ENCODE measurements around the gene PRDM11. TPM values are rescaled to one million over a fixed set of nuclear protein-coding genes. Genes with fewer than 3 reads are reported as not detected.

The PRDM11 gene
- total RNA-seq, 6 experiments from 2014 or later: 1.4 to 4.1 (median 3.8) TPM

- intact Hi-C loops (cut with DNase I): no loop called here
- WGBS (ENCODE audit: insufficient coverage, low coverage, low lambda C conversion rate, missing lambda C conversion rate): 60% methylated on average over 2 of the region's 11 CpGs
- H3K36me3 ChIP-seq: no peaks in the 10 kb centered on the region
- H3K4me1 ChIP-seq: no peaks in the 10 kb centered on the region
- no peaks in the 10 kb centered on the region for H3K9me3 ChIP-seq
- no peak for DNase-seq
- ATAC-seq: peak in 1 of 4 donors; percentile 14
- H3K27ac ChIP-seq: no peak overlapping the region
- H3K4me3 ChIP-seq: no peak overlapping the region
- no peaks in the 10 kb centered on the region for H3K27me3 ChIP-seq
- TF ChIP-seq POLR2A (IDR thresholded peaks at IDR 0.05): no peak
- no peak for TF ChIP-seq CTCF (IDR thresholded peaks at IDR 0.05)
Observed at GRCh38 chr11:45224766-45225165, 78.3 kb downstream of the PRDM11 start.

GRCh38 chr11:45225277-45225676 is 78.8 kb downstream of the PRDM11 start:
- TF ChIP-seq CTCF (IDR thresholded peaks at IDR 0.05): no peak
- TF ChIP-seq POLR2A (IDR thresholded peaks at IDR 0.05): no peak

GRCh38 chr11:45225961-45226871 is 79.8 kb downstream of the PRDM11 start:
- TF ChIP-seq POLR2A (IDR thresholded peaks at IDR 0.05) (no peak), CTCF (IDR thresholded peaks at IDR 0.05) (no peak)
- ATAC-seq (no peak), DNase-seq (no peak)
- no peaks in the 10 kb centered on the region for H3K27me3 ChIP-seq
- no peaks in the 10 kb centered on the region for H3K9me3 ChIP-seq
- H3K27ac ChIP-seq: no peak overlapping the region
- intact Hi-C loops (cut with DNase I): no loop called here
- H3K4me1 ChIP-seq: no peaks in the 10 kb centered on the region
- 96% methylated on average over 5 of the region's 39 CpGs for WGBS (ENCODE audit: insufficient coverage, low coverage, low lambda C conversion rate, missing lambda C conversion rate)
- no peaks in the 10 kb centered on the region for H3K36me3 ChIP-seq
- no peak overlapping the region for H3K4me3 ChIP-seq

More at GRCh38 chr11:45225277-45225676, 78.8 kb downstream of the PRDM11 start:
- no peak for ATAC-seq
- Histone ChIP-seq H3K4me1 (no peaks in the 10 kb centered on the region), H3K36me3 (no peaks in the 10 kb centered on the region), H3K4me3 (no peak overlapping the region), H3K9me3 (no peaks in the 10 kb centered on the region), H3K27ac (no peak overlapping the region), H3K27me3 (no peaks in the 10 kb centered on the region)
- DNase-seq: no peak
- intact Hi-C loops (cut with DNase I): no loop called here
- WGBS (ENCODE audit: insufficient coverage, low coverage, low lambda C conversion rate, missing lambda C conversion rate): no CpG with 5 or more reads among the region's 1 CpG

GRCh38 chr11:45226901-45227300 is 80.5 kb downstream of the PRDM11 start:
- no CpG with 5 or more reads among the region's 21 CpGs for WGBS (ENCODE audit: insufficient coverage, low coverage, low lambda C conversion rate, missing lambda C conversion rate)
- Histone ChIP-seq H3K36me3 (no peaks in the 10 kb centered on the region), H3K4me1 (no peaks in the 10 kb centered on the region), H3K27ac (no peak overlapping the region), H3K9me3 (no peaks in the 10 kb centered on the region), H3K4me3 (no peak overlapping the region), H3K27me3 (no peaks in the 10 kb centered on the region)
- intact Hi-C loops (cut with DNase I): no loop called here
- TF ChIP-seq POLR2A (IDR thresholded peaks at IDR 0.05): no peak
- no peak for TF ChIP-seq CTCF (IDR thresholded peaks at IDR 0.05)
- DNase-seq (no peak), ATAC-seq (no peak)

Measured in right lobe of liver (tissue), 6 donors.